ENCODE measurements around the gene WBP11.

Gene WBP11

DNA sequence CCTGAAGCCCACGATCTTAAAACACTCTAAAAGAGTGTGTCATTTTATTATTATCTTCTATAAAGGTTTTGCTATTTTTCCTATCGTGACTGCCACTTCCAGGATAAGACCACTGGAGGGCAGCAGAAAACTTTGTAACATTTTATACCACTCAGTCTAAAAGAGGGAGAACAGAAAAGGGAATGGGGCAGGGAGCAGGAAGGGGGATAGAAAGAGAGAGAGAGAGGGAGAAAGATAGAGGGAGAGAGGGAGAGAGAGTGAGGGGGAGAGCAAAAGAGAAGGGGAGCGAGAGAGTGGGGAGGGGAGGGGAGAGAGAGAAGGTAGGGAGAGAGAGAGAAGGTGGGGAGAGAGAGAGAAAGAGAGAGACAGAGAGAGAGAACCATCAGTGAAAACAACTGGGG is 42.1 kb upstream of the WBP11 start:
- TF ChIP-seq ZFX (IDR thresholded peaks at IDR 0.05; ENCODE audit: borderline replicate concordance), result no peak
- TF ChIP-seq, protein P1, sequence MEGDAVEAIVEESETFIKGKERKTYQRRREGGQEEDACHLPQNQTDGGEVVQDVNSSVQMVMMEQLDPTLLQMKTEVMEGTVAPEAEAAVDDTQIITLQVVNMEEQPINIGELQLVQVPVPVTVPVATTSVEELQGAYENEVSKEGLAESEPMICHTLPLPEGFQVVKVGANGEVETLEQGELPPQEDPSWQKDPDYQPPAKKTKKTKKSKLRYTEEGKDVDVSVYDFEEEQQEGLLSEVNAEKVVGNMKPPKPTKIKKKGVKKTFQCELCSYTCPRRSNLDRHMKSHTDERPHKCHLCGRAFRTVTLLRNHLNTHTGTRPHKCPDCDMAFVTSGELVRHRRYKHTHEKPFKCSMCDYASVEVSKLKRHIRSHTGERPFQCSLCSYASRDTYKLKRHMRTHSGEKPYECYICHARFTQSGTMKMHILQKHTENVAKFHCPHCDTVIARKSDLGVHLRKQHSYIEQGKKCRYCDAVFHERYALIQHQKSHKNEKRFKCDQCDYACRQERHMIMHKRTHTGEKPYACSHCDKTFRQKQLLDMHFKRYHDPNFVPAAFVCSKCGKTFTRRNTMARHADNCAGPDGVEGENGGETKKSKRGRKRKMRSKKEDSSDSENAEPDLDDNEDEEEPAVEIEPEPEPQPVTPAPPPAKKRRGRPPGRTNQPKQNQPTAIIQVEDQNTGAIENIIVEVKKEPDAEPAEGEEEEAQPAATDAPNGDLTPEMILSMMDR (IDR thresholded peaks at IDR 0.05), result peak; percentile 89
- H3K27ac ChIP-seq, result no peak overlapping the region

DNA sequence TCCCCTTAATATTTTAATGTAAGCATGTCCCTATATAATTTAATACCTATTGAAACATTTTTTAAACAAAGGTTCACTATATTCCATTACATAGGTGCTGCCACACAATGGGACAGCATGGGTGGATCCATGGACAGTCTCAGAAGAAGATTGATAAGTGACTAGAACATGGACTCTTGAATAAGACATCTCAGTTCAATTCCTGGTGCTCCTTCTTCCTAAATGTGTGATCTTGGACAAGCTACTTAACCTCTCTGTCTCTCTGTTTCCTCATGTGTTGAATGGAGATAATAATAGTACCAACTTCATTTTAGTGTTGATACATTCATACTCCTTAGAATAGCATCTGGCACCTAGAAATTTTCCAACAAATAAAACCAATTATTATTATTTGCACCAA is 41.1 kb upstream of the WBP11 start:
- TF ChIP-seq, protein P1 (IDR thresholded peaks at IDR 0.05), result no peak
- TF ChIP-seq ZFX (IDR thresholded peaks at IDR 0.05; ENCODE audit: borderline replicate concordance), result no peak
- no peak overlapping the region for H3K27ac ChIP-seq

DNA sequence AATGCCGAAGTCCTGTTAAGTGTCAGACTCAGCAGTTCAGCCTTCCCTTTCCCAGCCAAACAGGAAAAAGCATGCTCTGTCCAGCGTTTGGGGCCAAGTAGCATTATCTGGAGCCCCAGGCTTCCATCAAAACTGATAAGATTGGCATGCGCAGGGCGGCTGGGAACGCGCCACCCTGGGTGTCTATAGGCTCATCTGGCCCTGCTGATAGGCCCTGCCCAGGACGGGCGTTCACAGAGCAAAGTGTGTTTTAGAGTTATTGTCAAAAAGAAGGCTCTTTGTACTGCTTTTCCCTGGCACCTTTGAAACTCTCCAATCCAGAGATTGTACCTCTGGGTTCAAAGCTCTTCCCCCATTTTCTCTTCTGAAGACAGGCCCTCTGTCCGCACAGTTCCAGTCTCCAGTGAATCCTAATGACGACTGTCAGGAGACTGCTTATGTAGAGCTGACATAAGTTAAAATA is 40.2 kb upstream of the WBP11 start, which contains the start of gene ART4:
Gene ART4 (minus strand): TSS at position 102 of the 463 bp plus-strand sequence. CDS start 413 bp downstream, outside the sequence.
- TF ChIP-seq, protein P1 (IDR thresholded peaks at IDR 0.05), result no peak
- TF ChIP-seq ZFX (IDR thresholded peaks at IDR 0.05; ENCODE audit: borderline replicate concordance), result no peak

DNA sequence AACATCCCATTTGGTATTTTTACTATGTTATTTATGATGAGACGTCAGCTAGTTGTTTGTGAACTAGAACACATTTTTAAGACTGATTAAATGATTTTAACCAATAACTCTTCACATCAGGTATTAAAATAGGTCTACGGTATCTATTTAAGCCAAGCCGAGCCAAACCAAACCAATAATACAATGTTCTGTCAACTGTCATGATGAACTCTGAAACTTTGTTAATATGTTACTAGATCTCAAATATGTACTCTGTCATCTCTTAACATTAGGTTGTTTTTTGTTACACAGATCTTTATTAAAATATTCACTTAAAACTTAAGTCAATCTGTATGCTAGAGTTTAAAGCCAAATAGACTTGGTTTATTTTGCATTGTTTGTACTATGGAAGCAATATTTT is 39.0 kb upstream of the WBP11 start:
- TF ChIP-seq ZFX (IDR thresholded peaks at IDR 0.05; ENCODE audit: borderline replicate concordance), result no peak
- TF ChIP-seq, protein P1 (IDR thresholded peaks at IDR 0.05), result no peak
- H3K27ac ChIP-seq, result peak overlapping the region; percentile 84

More for the DNA sequence above, 40.2 kb upstream of the WBP11 start, which contains the start of gene ART4:
- H3K27ac ChIP-seq, result peak within 1 kb of the TSS; percentile 84

DNA sequence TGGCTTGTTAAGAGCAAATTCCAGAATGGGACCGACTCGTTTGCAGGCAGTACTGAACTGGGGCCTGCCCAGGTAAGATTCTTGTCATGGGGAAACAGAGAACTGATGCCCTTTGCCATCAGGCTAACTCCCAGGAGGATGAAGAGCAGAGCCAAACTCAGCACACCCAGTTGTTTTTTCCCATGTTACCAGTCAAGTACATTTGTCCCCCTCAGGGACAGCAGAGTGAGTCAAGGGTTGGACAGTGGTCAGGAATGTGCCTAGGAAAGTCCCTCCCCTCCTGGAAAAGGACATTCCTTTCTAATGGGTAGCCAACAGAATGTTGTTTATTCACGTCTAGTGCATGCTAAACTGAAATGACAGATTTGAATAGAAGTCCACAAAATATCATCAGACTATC is 38.5 kb upstream of the WBP11 start:
- TF ChIP-seq ZFX (IDR thresholded peaks at IDR 0.05; ENCODE audit: borderline replicate concordance), result no peak
- TF ChIP-seq, protein P1 (IDR thresholded peaks at IDR 0.05), result no peak
- H3K27ac ChIP-seq, result peak overlapping the region; percentile 84

DNA sequence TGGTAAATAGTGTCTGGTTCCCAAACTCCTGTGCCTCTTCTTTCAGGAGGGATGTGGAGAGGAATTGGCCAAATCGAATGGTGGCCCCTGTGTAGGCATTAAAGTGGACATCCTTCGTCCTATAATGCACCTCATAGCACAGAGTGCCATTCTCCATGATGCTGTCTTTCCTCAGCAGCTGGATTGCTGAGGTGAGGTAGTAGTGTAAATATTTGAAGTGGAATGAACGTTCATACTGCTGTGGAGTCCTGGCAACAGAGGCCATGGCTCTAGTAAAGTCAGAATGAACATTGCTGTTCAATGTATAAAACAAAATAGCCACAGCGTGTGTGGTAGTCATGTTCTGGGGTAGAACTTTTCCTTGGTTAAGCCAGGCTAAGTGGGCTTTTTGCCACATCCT is 37.3 kb upstream of the WBP11 start:
- TF ChIP-seq, protein P1 (IDR thresholded peaks at IDR 0.05), result no peak
- no peak for TF ChIP-seq ZFX (IDR thresholded peaks at IDR 0.05; ENCODE audit: borderline replicate concordance)
- peak overlapping the region; percentile 84 for H3K27ac ChIP-seq

DNA sequence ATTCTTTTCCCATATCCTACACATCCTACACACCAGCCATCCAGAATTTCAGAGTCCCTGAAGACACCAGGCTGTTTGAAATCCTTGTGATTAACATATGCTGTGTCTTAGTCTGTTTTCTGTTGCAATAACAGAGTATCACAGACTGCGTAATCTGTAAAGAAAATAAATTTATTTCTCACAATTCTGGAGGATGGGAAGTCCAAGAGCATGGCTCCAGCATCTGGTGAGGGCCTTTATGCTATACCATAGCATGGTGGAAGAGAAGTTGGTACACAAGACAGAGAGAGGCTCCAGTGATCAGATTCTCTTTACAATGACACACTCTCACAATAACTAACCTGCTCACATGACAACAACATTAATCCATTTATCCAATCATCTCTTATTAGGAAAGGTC is 36.0 kb upstream of the WBP11 start:
- TF ChIP-seq ZFX (IDR thresholded peaks at IDR 0.05; ENCODE audit: borderline replicate concordance), result no peak
- TF ChIP-seq, protein P1 (IDR thresholded peaks at IDR 0.05), result no peak
- H3K27ac ChIP-seq, result no peak overlapping the region

Measured in 22Rv1 (cell line).